ENCODE results near the gene SYT13. TPM values are rescaled to one million over a fixed set of nuclear protein-coding genes. Genes with fewer than 3 reads are reported as not detected.

Gene SYT13
- total and polyA plus RNA-seq, 10 of the 15 experiments (the other 5 are each of a cell fraction or from before 2014, with no cell fraction given), result not detected

- Histone ChIP-seq H3K4me2 (ENCODE audit: control insufficient read depth, insufficient read depth) (no peak overlapping the region), H3K9me3 (replicated peaks; ENCODE audit: control insufficient read depth, insufficient read depth, low read length) (no peaks in the 10 kb centered on the region), H4K20me1 (ENCODE audit: control insufficient read depth, insufficient read depth) (no peaks in the 10 kb centered on the region), H2AFZ (ENCODE audit: control insufficient read depth, low read depth, low read length) (no peak overlapping the region), H3K27ac (ENCODE audit: control insufficient read depth, insufficient read depth) (no peak overlapping the region), H3K4me1 (ENCODE audit: control insufficient read depth, insufficient read depth, low read length) (no peaks in the 10 kb centered on the region), H3K4me3 (no peak overlapping the region), H3K9ac (ENCODE audit: control insufficient read depth, insufficient read depth, low read length) (no peak overlapping the region), H3K36me3 (ENCODE audit: control insufficient read depth in 2 of 2, insufficient read depth in 2 of 2, low read length in 1 of 2) (no peaks in the 10 kb centered on the region; a peak in 1 of 4 replicates), H3K79me2 (ENCODE audit: control insufficient read depth, insufficient read depth, low read length) (no peaks in the 10 kb centered on the region), H3K27me3 (replicated peaks in 1 of 2; ENCODE audit: control insufficient read depth in 2 of 2, insufficient read depth in 2 of 2, low read length in 1 of 2) (no peaks in the 10 kb centered on the region)
- DNase-seq (ENCODE audit: low read depth, low spot score) (no peak), ATAC-seq (no peak), FAIRE-seq (no peak)
- intact Hi-C loops (cut with micrococcal nuclease; ENCODE audit: unreplicated experiment), result no loop called here
- TF ChIP-seq ASH2L (IDR thresholded peaks at IDR 0.05; ENCODE audit: borderline replicate concordance, low read depth), result no peak
- no peak for TF ChIP-seq RFX5 (IDR thresholded peaks at IDR 0.05; ENCODE audit: low read depth, low read length)
- TF ChIP-seq, protein P1, sequence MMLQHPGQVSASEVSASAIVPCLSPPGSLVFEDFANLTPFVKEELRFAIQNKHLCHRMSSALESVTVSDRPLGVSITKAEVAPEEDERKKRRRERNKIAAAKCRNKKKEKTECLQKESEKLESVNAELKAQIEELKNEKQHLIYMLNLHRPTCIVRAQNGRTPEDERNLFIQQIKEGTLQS (IDR thresholded peaks at IDR 0.05; ENCODE audit: borderline replicate concordance, extremely low read depth, low read depth, low read length), result no peak
- no peak for TF ChIP-seq KLF5 (IDR thresholded peaks at IDR 0.05; ENCODE audit: partially characterized antibody)
- no peak for TF ChIP-seq SIN3A (IDR thresholded peaks at IDR 0.05; ENCODE audit: low read depth, low read length)
- TF ChIP-seq, protein P2, sequence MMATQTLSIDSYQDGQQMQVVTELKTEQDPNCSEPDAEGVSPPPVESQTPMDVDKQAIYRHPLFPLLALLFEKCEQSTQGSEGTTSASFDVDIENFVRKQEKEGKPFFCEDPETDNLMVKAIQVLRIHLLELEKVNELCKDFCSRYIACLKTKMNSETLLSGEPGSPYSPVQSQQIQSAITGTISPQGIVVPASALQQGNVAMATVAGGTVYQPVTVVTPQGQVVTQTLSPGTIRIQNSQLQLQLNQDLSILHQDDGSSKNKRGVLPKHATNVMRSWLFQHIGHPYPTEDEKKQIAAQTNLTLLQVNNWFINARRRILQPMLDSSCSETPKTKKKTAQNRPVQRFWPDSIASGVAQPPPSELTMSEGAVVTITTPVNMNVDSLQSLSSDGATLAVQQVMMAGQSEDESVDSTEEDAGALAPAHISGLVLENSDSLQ (IDR thresholded peaks at IDR 0.05), result no peak
- no peak for TF ChIP-seq ETV6 (conservative IDR thresholded peaks at IDR 0.05 in 1 of 2, IDR thresholded peaks at IDR 0.05 in 1 of 2; ENCODE audit: borderline replicate concordance in 1 of 2, low read depth in 1 of 2)
- no peak for TF ChIP-seq EP300 (IDR thresholded peaks at IDR 0.05; ENCODE audit: borderline replicate concordance in 1 of 2, control insufficient read depth in 1 of 2, low read depth in 2 of 2, low read length in 2 of 2)
- no peak for TF ChIP-seq ZNF274 (IDR thresholded peaks at IDR 0.05; ENCODE audit: insufficient read depth, insufficient read length)
- no peak for TF ChIP-seq CTCF (IDR thresholded peaks at IDR 0.05 in 2 of 3, conservative IDR thresholded peaks at IDR 0.05 in 1 of 3; ENCODE audit: control insufficient read depth in 2 of 3, extremely low read depth in 1 of 3, insufficient read depth in 1 of 3, low read depth in 3 of 3, low read length in 3 of 3)
- TF ChIP-seq JUND (IDR thresholded peaks at IDR 0.05; ENCODE audit: low read depth, low read length), result no peak
- WGBS (ENCODE audit: insufficient coverage, insufficient replicate concordance, low lambda C conversion rate, missing lambda C conversion rate), result 47% methylated on average over 8 of the region's 8 CpGs
- in situ Hi-C loops (cut with MboI), result no loop called here
- ChIA-PET CTCF (no interaction called here), RAD21 (ENCODE audit: unreplicated experiment) (no interaction called here), SMC1A (ENCODE audit: uncharacterized antibody, unreplicated experiment) (no interaction called here), POLR2A (no interaction called here)
- BruUV-seq (replicated peaks), result no TSS peak
These were observed 81.4 kb downstream of the SYT13 start for GRCh38 chr11:45204761-45205160.

All from GM12878 (cell line).